SK-N-MC (cell line): ENCODE results near the gene PNN.
"Not testable (repeated sequence)": the region's sequence is repeated elsewhere in the genome, so short reads cannot be mapped to it uniquely, and the experiment has no call there.

ENCODE experiments used
- EZH2 ChIP-seq: fragments of 200-600 bp; sonication (generic); IDR thresholded peaks from one replicate; pipeline ENCODE4 v1.6.1; 2017; ENCODE audit warnings: antibody characterized with exemption
- FOXP2 ChIP-seq: optimal IDR thresholded peaks from 2 replicates; pipeline ENCODE3; 2011; ENCODE audit warnings: mild to moderate bottlenecking, moderate library complexity; ENCODE audit not compliant: insufficient read depth; ENCODE audit errors: extremely low read length, control extremely low read depth
- POLR2AphosphoS5 ChIP-seq: IDR thresholded peaks from 2 replicates; pipeline ENCODE4 v1.6.1; 2012; ENCODE audit warnings: mild to moderate bottlenecking, low read depth, low read length, borderline replicate concordance

- TF ChIP-seq EZH2, POLR2AphosphoS5, FOXP2: not testable (repeated sequence)
Observed at GRCh38 chr14:39183685-39184003, 8.6 kb downstream of the PNN start.
